ENCODE measurements around the gene VAPA. TPM values are rescaled to one million over a fixed set of nuclear protein-coding genes. Genes with fewer than 3 reads are reported as not detected.

VAPA gene
- total and polyA plus RNA-seq, 7 experiments from 2014 or later = 109 to 278 (median 164) TPM

GRCh38 chr18:9869715-9870430, 43.9 kb upstream of the VAPA start:
- Histone ChIP-seq H3K4me1 (ENCODE audit: control insufficient read depth in 2 of 2, insufficient read depth in 2 of 2, low read length in 2 of 2) (no peaks in the 10 kb centered on the region), H3K27ac (ENCODE audit: low read depth, low read length) (no peak overlapping the region), H3K36me3 (ENCODE audit: control insufficient read depth in 2 of 3, insufficient read depth in 3 of 3, low read length in 3 of 3) (no peaks in the 10 kb centered on the region), H3K27me3 (ENCODE audit: control insufficient read depth in 2 of 2, insufficient read depth in 2 of 2, low read length in 2 of 2) (no peaks in the 10 kb centered on the region), H3K4me3 (ENCODE audit: low read length) (no peak overlapping the region), H3K9me3 (ENCODE audit: control insufficient read depth in 2 of 3, low read length in 3 of 3) (peaks cover 0 to 21% (median 0%) of the 10 kb centered on the region in 3 experiments)
- no peak overlapping the region for H3K4me3 Mint-ChIP-seq
- ChIA-PET POLR2A (no interaction called here), CTCF (no interaction called here)
- H3K27ac Mint-ChIP-seq = no peak overlapping the region
- H3K27me3 Mint-ChIP-seq = peaks cover 4 to 31% (median 18%) of the 10 kb centered on the region in 5 donors
- DNase-seq (no peak), ATAC-seq (peak; percentile 70)
- H3K9me3 Mint-ChIP-seq = peaks cover 9 to 30% (median 13%) of the 10 kb centered on the region in 11 donors
- peaks cover 5 to 12% (median 8%) of the 10 kb centered on the region in 5 donors for H3K36me3 Mint-ChIP-seq
- peaks cover 0 to 14% (median 0%) of the 10 kb centered on the region in 7 donors for H3K4me1 Mint-ChIP-seq
- intact Hi-C loops (cut with micrococcal nuclease) = no loop called here

- Histone ChIP-seq H3K9me3 (ENCODE audit: control insufficient read depth in 2 of 3, low read length in 3 of 3) (peaks cover 0 to 15% (median 0%) of the 10 kb centered on the region in 3 experiments), H3K4me1 (ENCODE audit: control insufficient read depth in 2 of 2, insufficient read depth in 2 of 2, low read length in 2 of 2) (no peaks in the 10 kb centered on the region), H3K27ac (ENCODE audit: low read depth, low read length) (no peak overlapping the region), H3K4me3 (ENCODE audit: low read length) (no peak overlapping the region), H3K27me3 (ENCODE audit: control insufficient read depth in 2 of 2, insufficient read depth in 2 of 2, low read length in 2 of 2) (no peaks in the 10 kb centered on the region), H3K36me3 (ENCODE audit: control insufficient read depth in 2 of 3, insufficient read depth in 3 of 3, low read length in 3 of 3) (no peaks in the 10 kb centered on the region)
- no peak overlapping the region for H3K27ac Mint-ChIP-seq
- peaks cover 0 to 15% (median 0%) of the 10 kb centered on the region in 7 donors for H3K4me1 Mint-ChIP-seq
- ChIA-PET POLR2A (no interaction called here), CTCF (no interaction called here)
- H3K4me3 Mint-ChIP-seq = no peak overlapping the region
- no peak for ATAC-seq
- intact Hi-C loops (cut with micrococcal nuclease) = no loop called here
- DNase-seq = no peak
- peaks cover 4 to 28% (median 21%) of the 10 kb centered on the region in 5 donors for H3K27me3 Mint-ChIP-seq
- peaks cover 7 to 23% (median 10%) of the 10 kb centered on the region in 11 donors for H3K9me3 Mint-ChIP-seq
- H3K36me3 Mint-ChIP-seq = peaks cover 4 to 8% (median 5%) of the 10 kb centered on the region in 5 donors
Observed at GRCh38 chr18:9870431-9871008, 43.3 kb upstream of the VAPA start.

DNA sequence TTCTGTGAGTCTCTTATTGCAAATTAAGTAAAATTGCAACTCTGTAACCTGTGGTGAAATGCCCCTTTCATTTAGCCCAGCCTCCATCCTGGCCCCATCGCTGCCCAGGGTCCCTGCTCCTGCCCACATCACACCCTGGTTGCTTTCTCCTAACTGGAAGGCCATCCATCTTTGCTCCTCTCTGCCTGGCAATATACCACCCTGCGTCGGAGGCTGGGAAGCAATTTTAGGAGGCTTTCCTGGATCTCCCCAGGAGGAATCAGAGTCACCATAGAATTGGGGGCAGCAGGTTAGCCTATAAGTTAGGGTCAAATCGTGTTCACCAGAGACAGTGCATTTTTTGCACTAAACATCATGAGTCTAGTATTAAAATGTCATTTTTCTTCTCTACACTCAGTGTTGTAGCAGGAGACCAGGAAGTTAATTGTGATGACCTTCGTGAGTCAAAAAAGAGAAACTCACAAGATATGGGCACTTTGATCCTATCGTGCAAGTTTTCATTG, 42.5 kb upstream of the VAPA start:
- DNase-seq = no peak

GRCh38 chr18:9872823-9873222, 41.0 kb upstream of the VAPA start:
- ATAC-seq = no peak
- Histone ChIP-seq H3K27me3 (ENCODE audit: control insufficient read depth in 2 of 2, insufficient read depth in 2 of 2, low read length in 2 of 2) (no peaks in the 10 kb centered on the region), H3K27ac (ENCODE audit: low read depth, low read length) (no peak overlapping the region), H3K36me3 (ENCODE audit: control insufficient read depth in 2 of 3, insufficient read depth in 3 of 3, low read length in 3 of 3) (no peaks in the 10 kb centered on the region), H3K4me1 (ENCODE audit: control insufficient read depth in 2 of 2, insufficient read depth in 2 of 2, low read length in 2 of 2) (no peaks in the 10 kb centered on the region), H3K4me3 (ENCODE audit: low read length) (no peak overlapping the region), H3K9me3 (ENCODE audit: control insufficient read depth in 2 of 3, low read length in 3 of 3) (no peaks in the 10 kb centered on the region)
- intact Hi-C loops (cut with micrococcal nuclease) = no loop called here
- Mint-ChIP-seq H3K27ac (no peak overlapping the region), H3K36me3 (no peaks in the 10 kb centered on the region), H3K4me3 (no peak overlapping the region), H3K9me3 (peaks cover 0 to 6% (median 0%) of the 10 kb centered on the region in 11 donors), H3K27me3 (peaks cover 4 to 37% (median 18%) of the 10 kb centered on the region in 5 donors), H3K4me1 (peaks cover 0 to 29% (median 0%) of the 10 kb centered on the region in 7 donors)
- POLR2A ChIA-PET = no interaction called here
- CTCF ChIA-PET = interaction anchor here (0.7 kb wide), 1 partner anchor 151 kb away, joined by 3 read pairs; no protein-coding TSS in a partner anchor
- DNase-seq = no peak

More for the DNA sequence above, 42.5 kb upstream of the VAPA start:
- H3K27ac ChIP-seq (ENCODE audit: low read depth, low read length) = no peak overlapping the region
- intact Hi-C loops (cut with micrococcal nuclease) = no loop called here
- H3K27ac Mint-ChIP-seq = no peak overlapping the region
- peaks cover 0 to 16% (median 0%) of the 10 kb centered on the region in 7 donors for H3K4me1 Mint-ChIP-seq
- no peaks in the 10 kb centered on the region for H3K36me3 ChIP-seq (ENCODE audit: control insufficient read depth in 2 of 3, insufficient read depth in 3 of 3, low read length in 3 of 3)
- ChIA-PET POLR2A (no interaction called here), CTCF (no interaction called here)
- H3K9me3 ChIP-seq (ENCODE audit: control insufficient read depth in 2 of 3, low read length in 3 of 3) = peaks cover 0 to 8% (median 0%) of the 10 kb centered on the region in 3 experiments
- H3K4me3 Mint-ChIP-seq = no peak overlapping the region
- no peak for ATAC-seq
- peaks cover under 1 to 16% (median 4%) of the 10 kb centered on the region in 11 donors for H3K9me3 Mint-ChIP-seq
- H3K36me3 Mint-ChIP-seq = peaks cover 0 to under 1% (median 0%) of the 10 kb centered on the region in 5 donors
- no peaks in the 10 kb centered on the region for H3K27me3 ChIP-seq (ENCODE audit: control insufficient read depth in 2 of 2, insufficient read depth in 2 of 2, low read length in 2 of 2)
- no peaks in the 10 kb centered on the region for H3K4me1 ChIP-seq (ENCODE audit: control insufficient read depth in 2 of 2, insufficient read depth in 2 of 2, low read length in 2 of 2)
- H3K27me3 Mint-ChIP-seq = peaks cover 4 to 28% (median 19%) of the 10 kb centered on the region in 5 donors
- H3K4me3 ChIP-seq (ENCODE audit: low read length) = no peak overlapping the region

DNA sequence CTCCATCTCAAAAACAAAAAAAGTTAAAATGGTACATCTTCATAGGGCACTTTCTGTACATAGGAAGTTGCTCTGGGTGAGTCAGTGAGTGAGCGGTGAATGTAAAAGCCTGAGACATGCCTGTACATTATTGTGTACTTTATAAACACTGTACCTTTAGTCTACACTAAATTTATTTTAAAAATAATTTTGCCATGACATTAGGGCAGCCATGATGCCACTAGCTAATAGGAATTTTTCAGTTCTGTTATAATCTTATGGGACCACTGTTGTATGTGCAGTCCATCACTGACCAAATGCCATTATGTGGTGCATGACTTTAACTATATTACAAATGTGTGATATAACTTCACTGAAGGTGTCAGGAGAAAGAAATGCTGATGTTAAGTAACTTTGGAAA, 39.1 kb upstream of the VAPA start:
- no peaks in the 10 kb centered on the region for H3K36me3 ChIP-seq (ENCODE audit: control insufficient read depth in 2 of 3, insufficient read depth in 3 of 3, low read length in 3 of 3)
- DNase-seq = no peak
- no peak for ATAC-seq
- POLR2A ChIA-PET = no interaction called here
- Mint-ChIP-seq H3K4me1 (peaks cover 0 to 23% (median 0%) of the 10 kb centered on the region in 7 donors), H3K9me3 (no peaks in the 10 kb centered on the region), H3K27ac (no peak overlapping the region), H3K4me3 (no peak overlapping the region), H3K27me3 (peaks cover 4 to 25% (median 15%) of the 10 kb centered on the region in 5 donors), H3K36me3 (no peaks in the 10 kb centered on the region)
- H3K4me1 ChIP-seq (ENCODE audit: control insufficient read depth in 2 of 2, insufficient read depth in 2 of 2, low read length in 2 of 2) = no peaks in the 10 kb centered on the region
- H3K9me3 ChIP-seq (ENCODE audit: control insufficient read depth in 2 of 3, low read length in 3 of 3) = no peaks in the 10 kb centered on the region
- H3K4me3 ChIP-seq (ENCODE audit: low read length) = no peak overlapping the region
- H3K27ac ChIP-seq (ENCODE audit: low read depth, low read length) = no peak overlapping the region
- CTCF ChIA-PET = no interaction called here
- no peaks in the 10 kb centered on the region for H3K27me3 ChIP-seq (ENCODE audit: control insufficient read depth in 2 of 2, insufficient read depth in 2 of 2, low read length in 2 of 2)
- intact Hi-C loops (cut with micrococcal nuclease) = no loop called here

DNA sequence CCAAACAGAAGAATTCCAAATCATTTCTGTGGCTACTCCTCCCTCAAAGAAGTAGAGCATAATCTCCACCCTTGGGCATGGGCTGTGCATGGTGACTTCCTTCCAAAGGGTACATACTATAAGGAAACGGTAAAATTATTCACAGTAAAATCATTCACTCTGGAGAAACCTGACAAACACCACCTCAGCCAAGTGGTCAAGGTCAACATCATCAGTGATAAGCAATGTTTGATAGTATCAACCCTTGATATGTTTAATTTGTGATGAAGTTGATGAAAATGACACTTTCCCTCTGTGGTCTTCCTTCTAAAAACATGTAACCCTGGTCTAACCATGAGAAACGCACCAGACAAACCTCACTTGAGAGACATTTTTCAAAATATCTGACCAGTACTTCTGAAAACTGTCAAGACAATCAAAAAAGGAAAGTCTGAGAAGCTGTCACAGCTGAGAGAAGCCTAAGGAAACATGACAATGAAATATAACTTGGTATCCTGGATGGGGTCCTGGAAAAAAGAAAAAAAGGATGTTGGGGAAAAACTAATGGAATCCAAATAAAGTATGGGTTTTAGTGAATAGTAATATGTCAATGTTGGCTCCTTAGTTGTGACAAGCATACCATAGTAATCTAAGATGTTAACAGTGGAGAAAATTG, 37.5 kb upstream of the VAPA start:
- peaks cover 0 to 15% (median 0%) of the 10 kb centered on the region in 7 donors for H3K4me1 Mint-ChIP-seq
- ATAC-seq = no peak
- Histone ChIP-seq H3K9me3 (ENCODE audit: control insufficient read depth in 2 of 3, low read length in 3 of 3) (no peaks in the 10 kb centered on the region), H3K36me3 (ENCODE audit: control insufficient read depth in 2 of 3, insufficient read depth in 3 of 3, low read length in 3 of 3) (no peaks in the 10 kb centered on the region), H3K27me3 (ENCODE audit: control insufficient read depth in 2 of 2, insufficient read depth in 2 of 2, low read length in 2 of 2) (no peaks in the 10 kb centered on the region), H3K27ac (ENCODE audit: low read depth, low read length) (no peak overlapping the region), H3K4me1 (ENCODE audit: control insufficient read depth in 2 of 2, insufficient read depth in 2 of 2, low read length in 2 of 2) (no peaks in the 10 kb centered on the region), H3K4me3 (ENCODE audit: low read length) (no peak overlapping the region)
- POLR2A ChIA-PET = no interaction called here
- intact Hi-C loops (cut with micrococcal nuclease) = no loop called here
- H3K27ac Mint-ChIP-seq = no peak overlapping the region
- no peaks in the 10 kb centered on the region for H3K9me3 Mint-ChIP-seq
- no peaks in the 10 kb centered on the region for H3K36me3 Mint-ChIP-seq
- H3K27me3 Mint-ChIP-seq = peaks cover 2 to 22% (median 8%) of the 10 kb centered on the region in 5 donors
- CTCF ChIA-PET = no interaction called here
- H3K4me3 Mint-ChIP-seq = no peak overlapping the region
- DNase-seq = no peak
